Keratinocyte (primary cell): ENCODE data around the gene KLHL14. TPM values are rescaled to one million over a fixed set of nuclear protein-coding genes. Genes with fewer than 3 reads are reported as not detected.

ENCODE experiments used
- DNase-seq: peaks from one replicate; pipeline ENCODE4 v3.0.0-alpha.2; 2011; ENCODE audit warnings: low read depth, missing footprints, low spot score
- FAIRE-seq: peaks from 2 replicates; lab custom pipeline; 2011; peaks lifted over from hg19 to GRCh38; lab: Jason Lieb, UNC
- H2AFZ ChIP-seq: 2 replicates; pipeline ENCODE4 v1.6.0; 2012; ENCODE audit warnings: low read length, control low read depth, inconsistent platforms; ENCODE audit not compliant: control insufficient read depth
- H3K27ac ChIP-seq: 2 replicates; pipeline ENCODE4 v1.5.1; 2011; ENCODE audit warnings: low read length; ENCODE audit not compliant: control insufficient read depth, insufficient read depth
- H3K27me3 ChIP-seq: 3 replicates; pipeline ENCODE4 v1.6.0; 2011; ENCODE audit warnings: low read length; ENCODE audit not compliant: control insufficient read depth, insufficient read depth; ENCODE audit errors: extremely low read depth
- H3K36me3 ChIP-seq, 2 experiments: 2 replicates in 1 of 2; 3 replicates in 1 of 2; pipeline ENCODE4 v1.5.1; 2011; ENCODE audit warnings: low read length in 2 of 2, mild to moderate bottlenecking in 1 of 2; ENCODE audit not compliant: control insufficient read depth in 2 of 2, insufficient read depth in 2 of 2; ENCODE audit errors: extremely low read depth in 1 of 2
- H3K4me1 ChIP-seq: 3 replicates; pipeline ENCODE4 v1.5.1; 2011; ENCODE audit warnings: low read length; ENCODE audit not compliant: control insufficient read depth, insufficient read depth; ENCODE audit errors: extremely low read depth
- H3K4me2 ChIP-seq: 3 replicates; pipeline ENCODE4 v1.6.0; 2011; ENCODE audit warnings: low read depth, low read length; ENCODE audit not compliant: control insufficient read depth, insufficient read depth; ENCODE audit errors: extremely low read depth
- H3K4me3 ChIP-seq, 3 experiments: fragments of 200-600 bp in 1 of 3; sonication (generic) in 1 of 3; 2 replicates in 2 of 3; 3 replicates in 1 of 3; pipeline ENCODE4 v1.5.1; 2011 to 2016; ENCODE audit warnings: low read length in 3 of 3, mild to moderate bottlenecking in 3 of 3, control low read depth in 2 of 3, inconsistent platforms in 1 of 3, low read depth in 1 of 3, mixed read lengths in 1 of 3, mixed run types in 1 of 3, moderate library complexity in 1 of 3; ENCODE audit not compliant: control insufficient read depth in 2 of 3, insufficient read depth in 2 of 3; ENCODE audit errors: extremely low read depth in 1 of 3
- H3K79me2 ChIP-seq: 2 replicates; pipeline ENCODE4 v1.6.0; 2012; ENCODE audit warnings: low read length; ENCODE audit not compliant: control insufficient read depth, insufficient read depth
- H3K9ac ChIP-seq: 3 replicates; pipeline ENCODE4 v1.6.0; 2011; ENCODE audit warnings: low read length; ENCODE audit not compliant: control insufficient read depth, insufficient read depth; ENCODE audit errors: extremely low read depth
- H3K9me1 ChIP-seq: 3 replicates; pipeline ENCODE4 v1.6.0; 2011; ENCODE audit warnings: low read length; ENCODE audit not compliant: control insufficient read depth, insufficient read depth; ENCODE audit errors: extremely low read depth
- H3K9me3 ChIP-seq: 2 replicates; pipeline ENCODE4 v1.5.1; 2012; ENCODE audit warnings: low read depth, low read length; ENCODE audit not compliant: control insufficient read depth
- H4K20me1 ChIP-seq: 3 replicates; pipeline ENCODE4 v1.6.0; 2011; ENCODE audit warnings: low read length; ENCODE audit not compliant: control insufficient read depth, insufficient read depth; ENCODE audit errors: extremely low read depth
- EZH2 ChIP-seq: IDR thresholded peaks from one replicate; pipeline ENCODE4 v1.6.1; 2012; ENCODE audit warnings: inconsistent platforms, mild to moderate bottlenecking, low read length, moderate library complexity
- dilution Hi-C: fragments of 300-500 bp; cut with MboI; formaldehyde crosslinking; loops from one replicate; pipeline ENCODE4 v1.7.0; 2020; ENCODE audit warnings: low sequenced_read_pairs; ENCODE audit not compliant: extremely low pct_ligation_motif_present
- polyA plus RNA-seq, 5 experiments: library from polyadenylated mRNA; depleted of rRNA in 3 of 5; stranded (reverse) in 3 of 5; stranded (forward) in 1 of 5; unstranded in 1 of 5; fragments of >200 nt; gene quantifications; 1 replicate in 1 of 5; 2 replicates in 3 of 5; 3 replicates in 1 of 5; pipeline versions ENCODE4 v1.2.1 to v1.2.3, GENCODE V29; 2011 to 2012; ENCODE audit warnings: missing spikeins in 2 of 5, low read depth in 1 of 5, low replicate concordance in 1 of 5
- TF ChIP-seq, protein P1 (sequence below), 3 experiments: IDR thresholded peaks in 1 of 3; conservative IDR thresholded peaks in 1 of 3; optimal IDR thresholded peaks in 1 of 3; 2 replicates in 2 of 3; 3 replicates in 1 of 3; pipeline versions ENCODE3 to v1.5.1; 2011; ENCODE audit warnings: low read length in 3 of 3, mild to moderate bottlenecking in 3 of 3, moderate library complexity in 2 of 3, control low read depth in 1 of 3, inconsistent platforms in 1 of 3; ENCODE audit not compliant: insufficient read depth in 2 of 3; ENCODE audit errors: extremely low read depth in 1 of 3

KLHL14 gene
- polyA plus RNA-seq, 1 donor (not counting 4 experiments of a cell fraction or from before 2014, with no cell fraction given), result not detected

GRCh38 chr18:32696376-32696775 lies 76.4 kb downstream of the KLHL14 start:
- dilution Hi-C loops, result no loop called here
- Histone ChIP-seq H3K27me3 (no peaks in the 10 kb centered on the region), H3K27ac (no peak overlapping the region), H3K36me3 (no peaks in the 10 kb centered on the region), H2AFZ (no peak overlapping the region), H3K4me3 (no peak overlapping the region), H3K9ac (no peak overlapping the region), H3K79me2 (no peaks in the 10 kb centered on the region), H3K4me2 (no peak overlapping the region), H4K20me1 (no peaks in the 10 kb centered on the region), H3K9me3 (no peaks in the 10 kb centered on the region), H3K9me1 (no peaks in the 10 kb centered on the region), H3K4me1 (no peaks in the 10 kb centered on the region)
- FAIRE-seq, result no peak
- no peak for DNase-seq
- no peak for TF ChIP-seq EZH2

- TF ChIP-seq EZH2, result no peak
- TF ChIP-seq, protein P1, sequence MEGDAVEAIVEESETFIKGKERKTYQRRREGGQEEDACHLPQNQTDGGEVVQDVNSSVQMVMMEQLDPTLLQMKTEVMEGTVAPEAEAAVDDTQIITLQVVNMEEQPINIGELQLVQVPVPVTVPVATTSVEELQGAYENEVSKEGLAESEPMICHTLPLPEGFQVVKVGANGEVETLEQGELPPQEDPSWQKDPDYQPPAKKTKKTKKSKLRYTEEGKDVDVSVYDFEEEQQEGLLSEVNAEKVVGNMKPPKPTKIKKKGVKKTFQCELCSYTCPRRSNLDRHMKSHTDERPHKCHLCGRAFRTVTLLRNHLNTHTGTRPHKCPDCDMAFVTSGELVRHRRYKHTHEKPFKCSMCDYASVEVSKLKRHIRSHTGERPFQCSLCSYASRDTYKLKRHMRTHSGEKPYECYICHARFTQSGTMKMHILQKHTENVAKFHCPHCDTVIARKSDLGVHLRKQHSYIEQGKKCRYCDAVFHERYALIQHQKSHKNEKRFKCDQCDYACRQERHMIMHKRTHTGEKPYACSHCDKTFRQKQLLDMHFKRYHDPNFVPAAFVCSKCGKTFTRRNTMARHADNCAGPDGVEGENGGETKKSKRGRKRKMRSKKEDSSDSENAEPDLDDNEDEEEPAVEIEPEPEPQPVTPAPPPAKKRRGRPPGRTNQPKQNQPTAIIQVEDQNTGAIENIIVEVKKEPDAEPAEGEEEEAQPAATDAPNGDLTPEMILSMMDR (optimal IDR thresholded peaks at IDR 0.05 in 1 of 3, IDR thresholded peaks at IDR 0.05 in 1 of 3, conservative IDR thresholded peaks at IDR 0.05 in 1 of 3; ENCODE audit: extremely low read depth in 1 of 3, insufficient read depth in 2 of 3, low read length in 3 of 3), result no peak
- dilution Hi-C loops, result no loop called here
- Histone ChIP-seq H3K9me3 (no peaks in the 10 kb centered on the region), H4K20me1 (no peaks in the 10 kb centered on the region), H3K9me1 (no peaks in the 10 kb centered on the region), H3K9ac (no peak overlapping the region), H2AFZ (no peak overlapping the region), H3K4me1 (no peaks in the 10 kb centered on the region), H3K4me2 (no peak overlapping the region), H3K27me3 (no peaks in the 10 kb centered on the region), H3K36me3 (no peaks in the 10 kb centered on the region), H3K4me3 (no peak overlapping the region), H3K79me2 (no peaks in the 10 kb centered on the region), H3K27ac (no peak overlapping the region)
- FAIRE-seq (no peak), DNase-seq (no peak)
These were observed 77.3 kb downstream of the KLHL14 start for GRCh38 chr18:32695534-32695933.

DNA sequence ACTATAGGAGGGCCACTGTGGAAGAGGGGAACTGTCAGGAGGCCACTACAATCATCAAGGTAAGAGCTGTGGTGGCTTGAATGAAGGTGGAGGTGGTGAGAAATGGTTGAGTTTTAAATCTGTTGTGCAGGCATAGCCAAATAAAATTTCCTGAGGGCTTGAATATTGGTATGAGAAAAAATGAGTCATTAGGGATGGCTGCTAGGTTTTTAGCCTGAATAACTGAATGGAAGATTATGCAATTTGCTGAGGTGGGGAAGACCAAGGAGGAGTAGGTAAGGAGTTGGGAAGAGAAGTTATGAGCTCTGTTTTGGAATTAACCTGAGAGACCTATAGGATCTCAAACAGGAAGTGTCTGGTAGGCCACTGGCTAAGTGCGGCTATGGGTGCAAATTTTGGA lies 84.0 kb downstream of the KLHL14 start:
- no peak overlapping the region for H3K27ac ChIP-seq
- TF ChIP-seq, protein P1 (optimal IDR thresholded peaks at IDR 0.05 in 1 of 3, IDR thresholded peaks at IDR 0.05 in 1 of 3, conservative IDR thresholded peaks at IDR 0.05 in 1 of 3; ENCODE audit: extremely low read depth in 1 of 3, insufficient read depth in 2 of 3, low read length in 3 of 3), result no peak
- no peak for TF ChIP-seq EZH2
- H3K9me3 ChIP-seq, result no peaks in the 10 kb centered on the region
- H4K20me1 ChIP-seq, result no peaks in the 10 kb centered on the region
- H3K36me3 ChIP-seq, result no peaks in the 10 kb centered on the region
- no peaks in the 10 kb centered on the region for H3K9me1 ChIP-seq
- H3K79me2 ChIP-seq, result no peaks in the 10 kb centered on the region
- FAIRE-seq (no peak), DNase-seq (no peak)
- H3K4me2 ChIP-seq, result no peak overlapping the region
- dilution Hi-C loops, result no loop called here
- H3K4me3 ChIP-seq, result no peak overlapping the region
- no peaks in the 10 kb centered on the region for H3K4me1 ChIP-seq
- H3K9ac ChIP-seq, result no peak overlapping the region
- H3K27me3 ChIP-seq, result no peaks in the 10 kb centered on the region
- H2AFZ ChIP-seq, result no peak overlapping the region
